GM21529 (cell line): Measurements from ENCODE around the gene PVR.
"Not testable (repeated sequence)": the region's sequence is repeated elsewhere in the genome, so short reads cannot be mapped to it uniquely, and the experiment has no call there.

ENCODE experiments used
- ATAC-seq: cut with Tn5 transposase; IDR thresholded peaks from one replicate; pipeline ENCODE4 v1.9.1; 2021; ENCODE audit not compliant: unreplicated experiment

PVR gene

GRCh38 chr19:44694184-44694579 lies 50.5 kb downstream of the PVR start:
- ATAC-seq, result no peak

GRCh38 chr19:44696939-44697669 lies 53.4 kb downstream of the PVR start:
- ATAC-seq, result no peak

GRCh38 chr19:44697670-44698034 lies 53.9 kb downstream of the PVR start:
- ATAC-seq, result no peak

GRCh38 chr19:44698492-44699201 lies 54.9 kb downstream of the PVR start, which contains the start of gene CEACAM16:
CEACAM16 (plus strand) TSS chr19:44699151; CDS start chr19:44701457, 2,306 bp downstream.
- ATAC-seq, result no peak

GRCh38 chr19:44700547-44700946 lies 56.8 kb downstream of the PVR start:
- no peak for ATAC-seq

- ATAC-seq, result no peak
These were observed 57.5 kb downstream of the PVR start for GRCh38 chr19:44701228-44701627.

- ATAC-seq, result no peak
These were observed 59.0 kb downstream of the PVR start for GRCh38 chr19:44702551-44703176.

- no peak for ATAC-seq
These were observed 59.8 kb downstream of the PVR start for GRCh38 chr19:44703336-44704078.

GRCh38 chr19:44704982-44705381 lies 61.3 kb downstream of the PVR start:
- ATAC-seq, result no peak

GRCh38 chr19:44705502-44706010 lies 61.8 kb downstream of the PVR start:
- no peak for ATAC-seq

- ATAC-seq, result no peak
These were observed 63.0 kb downstream of the PVR start for GRCh38 chr19:44706506-44707236.

GRCh38 chr19:44707794-44708193 lies 64.1 kb downstream of the PVR start:
- no peak for ATAC-seq

GRCh38 chr19:44708940-44709339 lies 65.2 kb downstream of the PVR start:
- ATAC-seq, result no peak

GRCh38 chr19:44709434-44710266 lies 65.9 kb downstream of the PVR start:
- ATAC-seq, result not testable (repeated sequence)

- no peak for ATAC-seq
These were observed 66.8 kb downstream of the PVR start for GRCh38 chr19:44710483-44710882.

GRCh38 chr19:44712864-44713515 lies 69.3 kb downstream of the PVR start:
- ATAC-seq, result no peak
